K562 (cell line): ENCODE measurements around the gene CTAGE9. TPM values are rescaled to one million over a fixed set of nuclear protein-coding genes. Genes with fewer than 3 reads are reported as not detected.

Experiments
- ATAC-seq: fragments of 200-7000 bp; cut with Tn5 transposase; 3 replicates; pipeline ENCODE4 v1.9.1; 2020; ENCODE audit warnings: moderate library complexity
- BruUV-seq: library from RNA; stranded (reverse); fragments of 400-500 nt; replicated peaks from 2 replicates; lab custom pipeline; 2021; lab: Mats Ljungman, UMichigan
- CTCF ChIA-PET: fragments of 300-600 bp; formaldehyde crosslinking; extraction: SDS; loops from one replicate; lab custom pipeline; 2021; ENCODE audit warnings: low intra/inter-chr PET ratio; lab: Yijun Ruan, JAX
- POLR2A ChIA-PET: fragments of 300-600, 350-650 bp; sonication (Branson Sonifier 250); formaldehyde crosslinking; extraction: SDS; loops from one replicate; lab custom pipeline; 2021; ENCODE audit warnings: antibody characterized with exemption, inconsistent platforms; lab: Yijun Ruan, JAX
- DNase-seq, 4 experiments: peaks; one replicate each; pipeline versions ENCODE4 v3.0.0 to v3.0.0-alpha.2; 2011 to 2018; ENCODE audit warnings: low spot score in 3 of 4, mixed read lengths in 3 of 4; ENCODE audit errors: extremely low read depth in 1 of 4
- FAIRE-seq: peaks from 2 replicates; lab custom pipeline; 2011; peaks lifted over from hg19 to GRCh38; lab: Jason Lieb, UNC
- H2AFZ ChIP-seq: 2 replicates; pipeline ENCODE4 v1.6.0; 2011; ENCODE audit warnings: low read depth, low read length, control low read depth, inconsistent platforms
- H3K27ac ChIP-seq: fragments of 200-600 bp; 3 replicates; pipeline ENCODE4 v1.8.0; 2011; ENCODE audit warnings: low read depth, mild to moderate bottlenecking, control low read depth, inconsistent platforms, low read length, moderate library complexity, mixed read lengths; ENCODE audit errors: extremely low read depth
- H3K27me3 ChIP-seq, 2 experiments: fragments of 300-600 bp in 1 of 2; 2 replicates in 1 of 2; 3 replicates in 1 of 2; pipeline versions ENCODE4 v1.6.0 to v1.8.0; 2011; ENCODE audit warnings: inconsistent platforms in 2 of 2, low read length in 2 of 2, mild to moderate bottlenecking in 1 of 2, mixed read lengths in 1 of 2, moderate library complexity in 1 of 2; ENCODE audit not compliant: control insufficient read depth in 2 of 2, insufficient read depth in 2 of 2
- H3K36me3 ChIP-seq: fragments of 300-600 bp; 3 replicates; pipeline ENCODE4 v1.8.0; 2011; ENCODE audit warnings: mild to moderate bottlenecking, low read length, inconsistent platforms; ENCODE audit not compliant: control insufficient read depth, insufficient read depth
- H3K4me1 ChIP-seq, 2 experiments: fragments of 200-600 bp in 1 of 2; replicated peaks in 1 of 2; 2 replicates in 1 of 2; 3 replicates in 1 of 2; pipeline versions ENCODE4 v1.5.1 to v1.8.0; 2011; ENCODE audit warnings: inconsistent platforms in 2 of 2, low read length in 2 of 2, mild to moderate bottlenecking in 1 of 2, mixed read lengths in 1 of 2, moderate library complexity in 1 of 2; ENCODE audit not compliant: control insufficient read depth in 2 of 2, insufficient read depth in 2 of 2
- H3K4me2 ChIP-seq: 2 replicates; pipeline ENCODE4 v1.6.1; 2011; ENCODE audit warnings: low read length, control low read depth, inconsistent platforms, mixed read lengths; ENCODE audit not compliant: insufficient read depth
- H3K4me3 ChIP-seq: fragments of 200-600 bp; sonication (generic), shearing (Covaris generic); 2 replicates; pipeline ENCODE4 v1.5.1; 2016; ENCODE audit warnings: control low read depth, inconsistent platforms
- H3K79me2 ChIP-seq: fragments of 200-600 bp; 3 replicates; pipeline ENCODE4 v1.8.0; 2011; ENCODE audit warnings: low read length, inconsistent platforms; ENCODE audit not compliant: control insufficient read depth, insufficient read depth
- H3K9ac ChIP-seq, 2 experiments: 2 replicates each; pipeline versions ENCODE4 v1.6.0 to v1.6.1; 2011; ENCODE audit warnings: low read depth in 2 of 2, low read length in 2 of 2, control low read depth in 1 of 2, inconsistent platforms in 1 of 2, mild to moderate bottlenecking in 1 of 2, mixed read lengths in 1 of 2; ENCODE audit not compliant: insufficient read depth in 1 of 2
- H3K9me1 ChIP-seq: one replicate; pipeline ENCODE4 v1.6.0; 2011; ENCODE audit warnings: inconsistent platforms, mild to moderate bottlenecking, low read length, moderate library complexity; ENCODE audit not compliant: control insufficient read depth, insufficient read depth
- H3K9me3 ChIP-seq: replicated peaks from 2 replicates; pipeline ENCODE4 v1.5.1; 2011; ENCODE audit warnings: low read depth, low read length, inconsistent platforms; ENCODE audit not compliant: control insufficient read depth, insufficient read depth
- H4K20me1 ChIP-seq: replicated peaks from 2 replicates; pipeline ENCODE4 v1.6.1; 2011; ENCODE audit warnings: low read length, inconsistent platforms, mixed read lengths; ENCODE audit not compliant: control insufficient read depth, insufficient read depth
- FOXJ2 ChIP-seq: fragments of 200-800 bp; sonication (Bioruptor generic); IDR thresholded peaks from 2 replicates; pipeline ENCODE4 v1.6.1; 2016; ENCODE audit warnings: missing genetic modification characterization, missing compliant biosample characterization
- HDAC1 ChIP-seq, 2 experiments: fragments of 450-650 bp; IDR thresholded peaks; 2 replicates each; pipeline ENCODE4 v1.6.1; 2016 to 2017; ENCODE audit warnings: inconsistent platforms in 1 of 2, mild to moderate bottlenecking in 1 of 2, moderate library complexity in 1 of 2
- KLF16 ChIP-seq: IDR thresholded peaks from 2 replicates; pipeline ENCODE4 v1.6.1; 2016; ENCODE audit warnings: antibody characterized with exemption
- PML ChIP-seq: IDR thresholded peaks from 2 replicates; pipeline ENCODE4 v1.6.1; 2012; ENCODE audit warnings: low read length, inconsistent platforms
- PTBP1 ChIP-seq: fragments of 200-400 bp; formaldehyde crosslinking; IDR thresholded peaks from 2 replicates; pipeline ENCODE4 v1.6.1; 2017; ENCODE audit warnings: low read depth, low read length
- RBFOX2 ChIP-seq: fragments of 200-400 bp; formaldehyde crosslinking; IDR thresholded peaks from 2 replicates; pipeline ENCODE4 v1.6.1; 2017; ENCODE audit warnings: low read depth, mild to moderate bottlenecking, low read length, moderate library complexity
- STAT5B ChIP-seq: fragments of 250-450 bp; sonication (Bioruptor Pico); IDR thresholded peaks from 2 replicates; pipeline ENCODE4 v1.8.0; 2021; ENCODE audit warnings: mild to moderate bottlenecking, inconsistent platforms
- TCF3 ChIP-seq: sonication (generic); formaldehyde crosslinking; IDR thresholded peaks from 2 replicates; pipeline ENCODE4 v1.4.0; 2020; ENCODE audit warnings: mild to moderate bottlenecking, missing genetic modification reagents
- WGBS: fragments of 100-300 bp; shearing (Covaris generic); methylation state at CpG from one replicate; pipeline ENCODE4 v1.1.6; 2016; ENCODE audit warnings: low coverage, mixed read lengths; ENCODE audit not compliant: insufficient coverage; ENCODE audit errors: missing lambda C conversion rate; 5-methylcytosine and 5-hydroxymethylcytosine counted together
- in situ Hi-C: fragments of 300-500 bp; cut with MboI; formaldehyde crosslinking; loops from 4 replicates; pipeline ENCODE4 v1.15.0; 2018; ENCODE audit warnings: inconsistent platforms, mixed read lengths
- intact Hi-C: fragments of 100-400 bp; cut with micrococcal nuclease; formaldehyde crosslinking; loops from 2 replicates; pipeline ENCODE4 v1.14.2; 2022
- polyA plus RNA-seq, 8 experiments: library from polyadenylated mRNA; depleted of rRNA in 4 of 8; stranded (reverse) in 5 of 8; unstranded in 3 of 8; fragments of >200 nt; fragmentation: Nextera tagmentation in 2 of 8; fragmentation: Illumina TruSeq in 1 of 8; extraction: Ambion mirVana in 2 of 8; extraction: Trizol in 1 of 8; gene quantifications; 2 replicates each; pipeline versions ENCODE4 v1.2.1 to v1.2.3, GENCODE V29; 2011 to 2014; ENCODE audit warnings: inconsistent platforms in 1 of 8, missing spikeins in 1 of 8
- total RNA-seq, 7 experiments: library from RNA; depleted of rRNA in 6 of 7; stranded (reverse); fragments of >200 nt in 6 of 7; fragmentation: Illumina TruSeq in 2 of 7; extraction: Trizol in 2 of 7; gene quantifications; 2 replicates each; pipeline versions ENCODE4 v1.2.1 to v1.2.3, GENCODE V29; 2011 to 2021; ENCODE audit warnings: low replicate concordance in 1 of 7
- TF ChIP-seq, protein P1 (sequence below): fragments of 450-650 bp; IDR thresholded peaks from 2 replicates; pipeline ENCODE4 v1.6.1; 2014; ENCODE audit warnings: low read depth, mild to moderate bottlenecking, moderate library complexity, borderline replicate concordance

The CTAGE9 gene
- total and polyA plus RNA-seq, 9 of the 15 experiments (the other 6 are each of a cell fraction or from before 2014, with no cell fraction given): not detected

GRCh38 chr6:131741688-131742393 is 31.0 kb upstream of the CTAGE9 start:
- in situ Hi-C loops: no loop called here
- DNase-seq: no peak
- BruUV-seq: no TSS peak
- H3K36me3 ChIP-seq: peaks cover 8% of the 10 kb centered on the region; the same call in 1 of the 3 replicates
- no peak overlapping the region for H3K27ac ChIP-seq
- no peak overlapping the region for H3K4me3 ChIP-seq
- no peaks in the 10 kb centered on the region for H3K4me1 ChIP-seq
- no peak for TF ChIP-seq RBFOX2
- TF ChIP-seq, protein P1, sequence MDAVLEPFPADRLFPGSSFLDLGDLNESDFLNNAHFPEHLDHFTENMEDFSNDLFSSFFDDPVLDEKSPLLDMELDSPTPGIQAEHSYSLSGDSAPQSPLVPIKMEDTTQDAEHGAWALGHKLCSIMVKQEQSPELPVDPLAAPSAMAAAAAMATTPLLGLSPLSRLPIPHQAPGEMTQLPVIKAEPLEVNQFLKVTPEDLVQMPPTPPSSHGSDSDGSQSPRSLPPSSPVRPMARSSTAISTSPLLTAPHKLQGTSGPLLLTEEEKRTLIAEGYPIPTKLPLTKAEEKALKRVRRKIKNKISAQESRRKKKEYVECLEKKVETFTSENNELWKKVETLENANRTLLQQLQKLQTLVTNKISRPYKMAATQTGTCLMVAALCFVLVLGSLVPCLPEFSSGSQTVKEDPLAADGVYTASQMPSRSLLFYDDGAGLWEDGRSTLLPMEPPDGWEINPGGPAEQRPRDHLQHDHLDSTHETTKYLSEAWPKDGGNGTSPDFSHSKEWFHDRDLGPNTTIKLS: no peak
- no peak for TF ChIP-seq TCF3 (CRISPR knock-in tag)
- no peak for TF ChIP-seq KLF16
- TF ChIP-seq HDAC1 (IDR thresholded peaks at IDR 0.05): no peak
- TF ChIP-seq STAT5B: no peak
- no peak for TF ChIP-seq FOXJ2 (tag)
- TF ChIP-seq PTBP1: no peak
- no peak for TF ChIP-seq PML
- no peak for ATAC-seq
- no peak overlapping the region for H3K9ac ChIP-seq
- no peak overlapping the region for H2AFZ ChIP-seq
- 23% methylated on average over 3 of the region's 3 CpGs for WGBS
- no peaks in the 10 kb centered on the region for H3K79me2 ChIP-seq
- H3K27me3 ChIP-seq: no peaks in the 10 kb centered on the region
- no peaks in the 10 kb centered on the region for H3K9me1 ChIP-seq
- intact Hi-C loops: no loop called here
- H4K20me1 ChIP-seq: no peaks in the 10 kb centered on the region
- no peaks in the 10 kb centered on the region for H3K9me3 ChIP-seq
- CTCF ChIA-PET: no interaction called here
- FAIRE-seq: no peak
- H3K4me2 ChIP-seq: no peak overlapping the region
- POLR2A ChIA-PET: no interaction called here
